Loucy (cell line): Measurements from ENCODE around the gene TYMP.
"Not testable (repeated sequence)": the region's sequence is repeated elsewhere in the genome, so short reads cannot be mapped to it uniquely, and the experiment has no call there.

Experiments used
- EZH2phosphoT487 ChIP-seq: fragments of 200-600 bp; IDR thresholded peaks from 2 replicates; pipeline ENCODE4 v1.6.1; 2018; ENCODE audit warnings: antibody characterized with exemption, mild to moderate bottlenecking, moderate library complexity, borderline replicate concordance
- TF ChIP-seq, protein P1 (sequence below): fragments of 200-600 bp; sonication (generic); conservative IDR thresholded peaks from 2 replicates; pipeline ENCODE4 v1.5.1; 2014; ENCODE audit warnings: mild to moderate bottlenecking, antibody characterized with exemption, low read length

GRCh38 chr22:50520184-50520583, 9.6 kb downstream of the TYMP start:
- TF ChIP-seq, protein P1, sequence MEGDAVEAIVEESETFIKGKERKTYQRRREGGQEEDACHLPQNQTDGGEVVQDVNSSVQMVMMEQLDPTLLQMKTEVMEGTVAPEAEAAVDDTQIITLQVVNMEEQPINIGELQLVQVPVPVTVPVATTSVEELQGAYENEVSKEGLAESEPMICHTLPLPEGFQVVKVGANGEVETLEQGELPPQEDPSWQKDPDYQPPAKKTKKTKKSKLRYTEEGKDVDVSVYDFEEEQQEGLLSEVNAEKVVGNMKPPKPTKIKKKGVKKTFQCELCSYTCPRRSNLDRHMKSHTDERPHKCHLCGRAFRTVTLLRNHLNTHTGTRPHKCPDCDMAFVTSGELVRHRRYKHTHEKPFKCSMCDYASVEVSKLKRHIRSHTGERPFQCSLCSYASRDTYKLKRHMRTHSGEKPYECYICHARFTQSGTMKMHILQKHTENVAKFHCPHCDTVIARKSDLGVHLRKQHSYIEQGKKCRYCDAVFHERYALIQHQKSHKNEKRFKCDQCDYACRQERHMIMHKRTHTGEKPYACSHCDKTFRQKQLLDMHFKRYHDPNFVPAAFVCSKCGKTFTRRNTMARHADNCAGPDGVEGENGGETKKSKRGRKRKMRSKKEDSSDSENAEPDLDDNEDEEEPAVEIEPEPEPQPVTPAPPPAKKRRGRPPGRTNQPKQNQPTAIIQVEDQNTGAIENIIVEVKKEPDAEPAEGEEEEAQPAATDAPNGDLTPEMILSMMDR, result not testable (repeated sequence)
- not testable (repeated sequence) for TF ChIP-seq EZH2phosphoT487
